HEK293 (cell line): ENCODE results near the gene HOXC11.

ENCODE experiments used
- FEZF1 ChIP-seq: fragments of 450-650 bp; formaldehyde crosslinking; IDR thresholded peaks from 2 replicates; pipeline ENCODE4 v1.5.1; 2016; ENCODE audit warnings: missing biosample characterization, missing genetic modification characterization
- SP3 ChIP-seq: fragments of 450-650 bp; formaldehyde crosslinking; IDR thresholded peaks from 2 replicates; pipeline ENCODE4 v1.5.1; 2016; ENCODE audit warnings: missing biosample characterization, missing genetic modification characterization
- ZNF10 ChIP-seq: fragments of 450-650 bp; formaldehyde crosslinking; IDR thresholded peaks from 2 replicates; pipeline ENCODE4 v1.5.1; 2017; ENCODE audit warnings: missing biosample characterization, missing genetic modification characterization
- ZNF114 ChIP-seq: fragments of 450-650 bp; formaldehyde crosslinking; IDR thresholded peaks from 2 replicates; pipeline ENCODE4 v1.5.0; 2017; ENCODE audit warnings: missing biosample characterization, missing genetic modification characterization
- ZNF394 ChIP-seq: fragments of 450-650 bp; formaldehyde crosslinking; IDR thresholded peaks from 2 replicates; pipeline ENCODE4 v1.5.1; 2016; ENCODE audit warnings: missing biosample characterization, missing genetic modification characterization, mild to moderate bottlenecking, moderate library complexity, borderline replicate concordance
- ZNF600 ChIP-seq: fragments of 450-650 bp; formaldehyde crosslinking; IDR thresholded peaks from 2 replicates; pipeline ENCODE4 v1.5.1; 2016; ENCODE audit warnings: missing biosample characterization, missing genetic modification characterization
- ZNF629 ChIP-seq: fragments of 450-650 bp; formaldehyde crosslinking; IDR thresholded peaks from 2 replicates; pipeline ENCODE4 v1.5.1; 2017; ENCODE audit warnings: missing biosample characterization, missing genetic modification characterization
- ZNF768 ChIP-seq: fragments of 450-650 bp; formaldehyde crosslinking; IDR thresholded peaks from 2 replicates; pipeline ENCODE4 v1.5.1; 2018; ENCODE audit warnings: missing biosample characterization, mild to moderate bottlenecking, missing genetic modification characterization
- TF ChIP-seq, protein P1 (sequence below): fragments of 450-650 bp; formaldehyde crosslinking; IDR thresholded peaks from 2 replicates; pipeline ENCODE4 v1.5.1; 2016; ENCODE audit warnings: missing biosample characterization, missing genetic modification characterization
- TF ChIP-seq, protein P2 (sequence below): fragments of 450-650 bp; formaldehyde crosslinking; IDR thresholded peaks from 2 replicates; pipeline ENCODE4 v1.5.1; 2017; ENCODE audit warnings: missing biosample characterization, missing genetic modification characterization
- TF ChIP-seq, protein P3 (sequence below): fragments of 450-650 bp; formaldehyde crosslinking; IDR thresholded peaks from 2 replicates; pipeline ENCODE4 v1.5.1; 2016; ENCODE audit warnings: missing biosample characterization, missing genetic modification characterization
- TF ChIP-seq, protein P4 (sequence below): sonication (generic); formaldehyde crosslinking; IDR thresholded peaks from 2 replicates; pipeline ENCODE4 v1.8.1; 2022; ENCODE audit warnings: mild to moderate bottlenecking, moderate library complexity, missing genetic modification reagents
- TF ChIP-seq, protein P5 (sequence below): fragments of 450-650 bp; formaldehyde crosslinking; IDR thresholded peaks from 2 replicates; pipeline ENCODE4 v1.5.1; 2017; ENCODE audit warnings: missing biosample characterization, missing genetic modification characterization
- TF ChIP-seq, protein P6 (sequence below): fragments of 450-650 bp; formaldehyde crosslinking; IDR thresholded peaks from 2 replicates; pipeline ENCODE4 v1.5.1; 2016; ENCODE audit warnings: missing biosample characterization, missing genetic modification characterization
- TF ChIP-seq, protein P7 (sequence below): fragments of 450-650 bp; formaldehyde crosslinking; IDR thresholded peaks from 2 replicates; pipeline ENCODE4 v1.5.1; 2016; ENCODE audit warnings: missing biosample characterization, missing genetic modification characterization
- TF ChIP-seq, protein P8 (sequence below): fragments of 450-650 bp; formaldehyde crosslinking; IDR thresholded peaks from 2 replicates; pipeline ENCODE4 v1.5.1; 2017; ENCODE audit warnings: missing biosample characterization, missing genetic modification characterization

HOXC11 gene

DNA sequence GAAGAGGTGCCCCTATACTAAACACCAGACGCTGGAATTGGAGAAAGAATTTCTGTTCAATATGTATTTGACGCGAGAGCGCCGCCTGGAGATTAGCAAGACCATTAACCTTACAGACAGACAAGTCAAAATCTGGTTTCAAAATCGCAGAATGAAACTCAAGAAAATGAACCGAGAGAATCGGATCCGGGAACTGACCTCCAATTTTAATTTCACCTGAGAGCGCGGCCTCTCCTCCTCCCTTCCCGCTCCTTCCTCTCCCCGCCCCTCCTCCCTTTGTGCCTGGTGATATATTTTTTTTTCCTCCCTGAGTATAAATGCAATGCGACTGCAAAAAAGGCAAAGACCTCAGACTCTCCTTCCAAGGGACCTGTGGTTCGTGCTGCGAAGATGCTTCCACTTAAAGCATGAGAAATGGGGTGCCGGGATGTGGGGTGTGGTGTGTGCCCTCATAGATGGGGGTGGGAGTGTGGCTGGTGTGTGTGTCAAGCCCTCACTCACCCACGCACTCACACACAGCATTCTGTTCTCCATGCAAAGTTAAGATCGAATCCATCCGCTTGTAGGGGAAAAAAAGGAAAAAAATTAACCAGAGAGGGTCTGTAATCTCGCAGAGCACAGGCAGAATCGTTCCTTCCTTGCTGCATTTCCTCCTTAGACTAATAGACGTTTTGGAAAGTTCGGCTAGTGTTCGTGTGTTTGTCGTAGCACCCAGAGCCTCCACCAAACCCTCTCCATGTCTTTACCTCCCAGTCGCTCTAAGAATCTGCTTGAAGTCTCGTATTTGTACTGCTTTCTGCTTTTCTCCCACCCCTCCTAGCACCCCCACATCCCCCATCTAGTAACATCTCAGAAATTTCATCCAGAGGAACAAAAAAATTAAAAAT, 16.5 kb downstream of the HOXC11 start (continued):
- TF ChIP-seq, protein P1, sequence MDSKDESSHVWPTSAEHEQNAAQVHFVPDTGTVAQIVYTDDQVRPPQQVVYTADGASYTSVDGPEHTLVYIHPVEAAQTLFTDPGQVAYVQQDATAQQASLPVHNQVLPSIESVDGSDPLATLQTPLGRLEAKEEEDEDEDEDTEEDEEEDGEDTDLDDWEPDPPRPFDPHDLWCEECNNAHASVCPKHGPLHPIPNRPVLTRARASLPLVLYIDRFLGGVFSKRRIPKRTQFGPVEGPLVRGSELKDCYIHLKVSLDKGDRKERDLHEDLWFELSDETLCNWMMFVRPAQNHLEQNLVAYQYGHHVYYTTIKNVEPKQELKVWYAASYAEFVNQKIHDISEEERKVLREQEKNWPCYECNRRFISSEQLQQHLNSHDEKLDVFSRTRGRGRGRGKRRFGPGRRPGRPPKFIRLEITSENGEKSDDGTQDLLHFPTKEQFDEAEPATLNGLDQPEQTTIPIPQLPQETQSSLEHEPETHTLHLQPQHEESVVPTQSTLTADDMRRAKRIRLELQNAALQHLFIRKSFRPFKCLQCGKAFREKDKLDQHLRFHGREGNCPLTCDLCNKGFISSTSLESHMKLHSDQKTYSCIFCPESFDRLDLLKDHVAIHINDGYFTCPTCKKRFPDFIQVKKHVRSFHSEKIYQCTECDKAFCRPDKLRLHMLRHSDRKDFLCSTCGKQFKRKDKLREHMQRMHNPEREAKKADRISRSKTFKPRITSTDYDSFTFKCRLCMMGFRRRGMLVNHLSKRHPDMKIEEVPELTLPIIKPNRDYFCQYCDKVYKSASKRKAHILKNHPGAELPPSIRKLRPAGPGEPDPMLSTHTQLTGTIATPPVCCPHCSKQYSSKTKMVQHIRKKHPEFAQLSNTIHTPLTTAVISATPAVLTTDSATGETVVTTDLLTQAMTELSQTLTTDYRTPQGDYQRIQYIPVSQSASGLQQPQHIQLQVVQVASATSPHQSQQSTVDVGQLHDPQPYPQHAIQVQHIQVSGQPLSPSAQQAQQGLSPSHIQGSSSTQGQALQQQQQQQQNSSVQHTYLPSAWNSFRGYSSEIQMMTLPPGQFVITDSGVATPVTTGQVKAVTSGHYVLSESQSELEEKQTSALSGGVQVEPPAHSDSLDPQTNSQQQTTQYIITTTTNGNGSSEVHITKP (tag by site-specific recombination): 0 out of 2 replicates have a peak, but pooled peaks have one; percentile 42
- TF ChIP-seq ZNF600 (peak; percentile 49; the same call in 1 of the 2 replicates), ZNF10 (tag by site-specific recombination) (peak; percentile 79; the same call in 1 of the 2 replicates), ZNF114 (tag by site-specific recombination) (no peak), ZNF394 (tag by site-specific recombination) (0 out of 2 replicates have a peak, but pooled peaks have one; percentile 10), SP3 (peak; percentile 13; the same call in 1 of the 2 replicates), FEZF1 (tag by site-specific recombination) (peak; percentile 53), ZNF629 (peak; percentile 28; the same call in 1 of the 2 replicates), ZNF768 (peak; percentile 62; the same call in 1 of the 2 replicates)
- TF ChIP-seq, protein P2, sequence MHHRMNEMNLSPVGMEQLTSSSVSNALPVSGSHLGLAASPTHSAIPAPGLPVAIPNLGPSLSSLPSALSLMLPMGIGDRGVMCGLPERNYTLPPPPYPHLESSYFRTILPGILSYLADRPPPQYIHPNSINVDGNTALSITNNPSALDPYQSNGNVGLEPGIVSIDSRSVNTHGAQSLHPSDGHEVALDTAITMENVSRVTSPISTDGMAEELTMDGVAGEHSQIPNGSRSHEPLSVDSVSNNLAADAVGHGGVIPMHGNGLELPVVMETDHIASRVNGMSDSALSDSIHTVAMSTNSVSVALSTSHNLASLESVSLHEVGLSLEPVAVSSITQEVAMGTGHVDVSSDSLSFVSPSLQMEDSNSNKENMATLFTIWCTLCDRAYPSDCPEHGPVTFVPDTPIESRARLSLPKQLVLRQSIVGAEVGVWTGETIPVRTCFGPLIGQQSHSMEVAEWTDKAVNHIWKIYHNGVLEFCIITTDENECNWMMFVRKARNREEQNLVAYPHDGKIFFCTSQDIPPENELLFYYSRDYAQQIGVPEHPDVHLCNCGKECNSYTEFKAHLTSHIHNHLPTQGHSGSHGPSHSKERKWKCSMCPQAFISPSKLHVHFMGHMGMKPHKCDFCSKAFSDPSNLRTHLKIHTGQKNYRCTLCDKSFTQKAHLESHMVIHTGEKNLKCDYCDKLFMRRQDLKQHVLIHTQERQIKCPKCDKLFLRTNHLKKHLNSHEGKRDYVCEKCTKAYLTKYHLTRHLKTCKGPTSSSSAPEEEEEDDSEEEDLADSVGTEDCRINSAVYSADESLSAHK: no peak; the same call in 1 of the 2 replicates
- TF ChIP-seq, protein P3, sequence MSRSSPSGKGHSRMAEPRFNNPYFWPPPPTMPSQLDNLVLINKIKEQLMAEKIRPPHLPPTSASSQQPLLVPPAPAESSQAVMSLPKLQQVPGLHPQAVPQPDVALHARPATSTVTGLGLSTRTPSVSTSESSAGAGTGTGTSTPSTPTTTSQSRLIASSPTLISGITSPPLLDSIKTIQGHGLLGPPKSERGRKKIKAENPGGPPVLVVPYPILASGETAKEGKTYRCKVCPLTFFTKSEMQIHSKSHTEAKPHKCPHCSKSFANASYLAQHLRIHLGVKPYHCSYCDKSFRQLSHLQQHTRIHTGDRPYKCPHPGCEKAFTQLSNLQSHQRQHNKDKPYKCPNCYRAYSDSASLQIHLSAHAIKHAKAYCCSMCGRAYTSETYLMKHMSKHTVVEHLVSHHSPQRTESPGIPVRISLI (tag by site-specific recombination): peak; percentile 94
- TF ChIP-seq, protein P4, sequence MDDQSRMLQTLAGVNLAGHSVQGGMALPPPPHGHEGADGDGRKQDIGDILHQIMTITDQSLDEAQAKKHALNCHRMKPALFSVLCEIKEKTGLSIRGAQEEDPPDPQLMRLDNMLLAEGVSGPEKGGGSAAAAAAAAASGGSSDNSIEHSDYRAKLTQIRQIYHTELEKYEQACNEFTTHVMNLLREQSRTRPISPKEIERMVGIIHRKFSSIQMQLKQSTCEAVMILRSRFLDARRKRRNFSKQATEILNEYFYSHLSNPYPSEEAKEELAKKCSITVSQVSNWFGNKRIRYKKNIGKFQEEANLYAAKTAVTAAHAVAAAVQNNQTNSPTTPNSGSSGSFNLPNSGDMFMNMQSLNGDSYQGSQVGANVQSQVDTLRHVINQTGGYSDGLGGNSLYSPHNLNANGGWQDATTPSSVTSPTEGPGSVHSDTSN: no peak
- TF ChIP-seq, protein P5, sequence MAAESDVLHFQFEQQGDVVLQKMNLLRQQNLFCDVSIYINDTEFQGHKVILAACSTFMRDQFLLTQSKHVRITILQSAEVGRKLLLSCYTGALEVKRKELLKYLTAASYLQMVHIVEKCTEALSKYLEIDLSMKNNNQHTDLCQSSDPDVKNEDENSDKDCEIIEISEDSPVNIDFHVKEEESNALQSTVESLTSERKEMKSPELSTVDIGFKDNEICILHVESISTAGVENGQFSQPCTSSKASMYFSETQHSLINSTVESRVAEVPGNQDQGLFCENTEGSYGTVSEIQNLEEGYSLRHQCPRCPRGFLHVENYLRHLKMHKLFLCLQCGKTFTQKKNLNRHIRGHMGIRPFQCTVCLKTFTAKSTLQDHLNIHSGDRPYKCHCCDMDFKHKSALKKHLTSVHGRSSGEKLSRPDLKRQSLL (tag by site-specific recombination): peak; percentile 71
- TF ChIP-seq, protein P6, sequence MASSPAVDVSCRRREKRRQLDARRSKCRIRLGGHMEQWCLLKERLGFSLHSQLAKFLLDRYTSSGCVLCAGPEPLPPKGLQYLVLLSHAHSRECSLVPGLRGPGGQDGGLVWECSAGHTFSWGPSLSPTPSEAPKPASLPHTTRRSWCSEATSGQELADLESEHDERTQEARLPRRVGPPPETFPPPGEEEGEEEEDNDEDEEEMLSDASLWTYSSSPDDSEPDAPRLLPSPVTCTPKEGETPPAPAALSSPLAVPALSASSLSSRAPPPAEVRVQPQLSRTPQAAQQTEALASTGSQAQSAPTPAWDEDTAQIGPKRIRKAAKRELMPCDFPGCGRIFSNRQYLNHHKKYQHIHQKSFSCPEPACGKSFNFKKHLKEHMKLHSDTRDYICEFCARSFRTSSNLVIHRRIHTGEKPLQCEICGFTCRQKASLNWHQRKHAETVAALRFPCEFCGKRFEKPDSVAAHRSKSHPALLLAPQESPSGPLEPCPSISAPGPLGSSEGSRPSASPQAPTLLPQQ (tag by site-specific recombination): peak; percentile 32; the same call in 1 of the 2 replicates
- TF ChIP-seq, protein P7, sequence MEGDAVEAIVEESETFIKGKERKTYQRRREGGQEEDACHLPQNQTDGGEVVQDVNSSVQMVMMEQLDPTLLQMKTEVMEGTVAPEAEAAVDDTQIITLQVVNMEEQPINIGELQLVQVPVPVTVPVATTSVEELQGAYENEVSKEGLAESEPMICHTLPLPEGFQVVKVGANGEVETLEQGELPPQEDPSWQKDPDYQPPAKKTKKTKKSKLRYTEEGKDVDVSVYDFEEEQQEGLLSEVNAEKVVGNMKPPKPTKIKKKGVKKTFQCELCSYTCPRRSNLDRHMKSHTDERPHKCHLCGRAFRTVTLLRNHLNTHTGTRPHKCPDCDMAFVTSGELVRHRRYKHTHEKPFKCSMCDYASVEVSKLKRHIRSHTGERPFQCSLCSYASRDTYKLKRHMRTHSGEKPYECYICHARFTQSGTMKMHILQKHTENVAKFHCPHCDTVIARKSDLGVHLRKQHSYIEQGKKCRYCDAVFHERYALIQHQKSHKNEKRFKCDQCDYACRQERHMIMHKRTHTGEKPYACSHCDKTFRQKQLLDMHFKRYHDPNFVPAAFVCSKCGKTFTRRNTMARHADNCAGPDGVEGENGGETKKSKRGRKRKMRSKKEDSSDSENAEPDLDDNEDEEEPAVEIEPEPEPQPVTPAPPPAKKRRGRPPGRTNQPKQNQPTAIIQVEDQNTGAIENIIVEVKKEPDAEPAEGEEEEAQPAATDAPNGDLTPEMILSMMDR (tag by site-specific recombination): peak; percentile 66; the same call in 1 of the 2 replicates
- TF ChIP-seq, protein P8, sequence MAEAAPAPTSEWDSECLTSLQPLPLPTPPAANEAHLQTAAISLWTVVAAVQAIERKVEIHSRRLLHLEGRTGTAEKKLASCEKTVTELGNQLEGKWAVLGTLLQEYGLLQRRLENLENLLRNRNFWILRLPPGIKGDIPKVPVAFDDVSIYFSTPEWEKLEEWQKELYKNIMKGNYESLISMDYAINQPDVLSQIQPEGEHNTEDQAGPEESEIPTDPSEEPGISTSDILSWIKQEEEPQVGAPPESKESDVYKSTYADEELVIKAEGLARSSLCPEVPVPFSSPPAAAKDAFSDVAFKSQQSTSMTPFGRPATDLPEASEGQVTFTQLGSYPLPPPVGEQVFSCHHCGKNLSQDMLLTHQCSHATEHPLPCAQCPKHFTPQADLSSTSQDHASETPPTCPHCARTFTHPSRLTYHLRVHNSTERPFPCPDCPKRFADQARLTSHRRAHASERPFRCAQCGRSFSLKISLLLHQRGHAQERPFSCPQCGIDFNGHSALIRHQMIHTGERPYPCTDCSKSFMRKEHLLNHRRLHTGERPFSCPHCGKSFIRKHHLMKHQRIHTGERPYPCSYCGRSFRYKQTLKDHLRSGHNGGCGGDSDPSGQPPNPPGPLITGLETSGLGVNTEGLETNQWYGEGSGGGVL (tag by site-specific recombination): peak; percentile 57
